Mesenchymal stem cell (in vitro differentiated cells and primary cell): ENCODE data around the gene CDAN1.
"Not testable (repeated sequence)": the region's sequence is repeated elsewhere in the genome, so short reads cannot be mapped to it uniquely, and the experiment has no call there.

ENCODE experiments used
- DNase-seq: peaks from one replicate; pipeline ENCODE4 v3.0.0-alpha.2; 2013
- H2AFZ ChIP-seq: one replicate; pipeline ENCODE4 v1.6.1; 2013; ENCODE audit warnings: low read depth, mild to moderate bottlenecking, control low read depth, inconsistent platforms, low read length, moderate library complexity
- H2AK5ac ChIP-seq: 2 replicates; pipeline ENCODE4 v1.6.1; 2013; ENCODE audit warnings: low read length, moderate library complexity, mild to moderate bottlenecking, inconsistent platforms; ENCODE audit not compliant: severe bottlenecking
- H2BK120ac ChIP-seq: one replicate; pipeline ENCODE4 v1.6.1; 2013; ENCODE audit warnings: low read depth, mild to moderate bottlenecking, inconsistent platforms, low read length, moderate library complexity
- H2BK12ac ChIP-seq, 2 experiments: one replicate each; pipeline ENCODE4 v1.6.1; 2013; ENCODE audit warnings: inconsistent platforms in 2 of 2, low read length in 2 of 2, mild to moderate bottlenecking in 2 of 2, moderate library complexity in 2 of 2, control low read depth in 1 of 2
- H2BK15ac ChIP-seq: one replicate; pipeline ENCODE4 v1.6.1; 2013; ENCODE audit warnings: mild to moderate bottlenecking, low read depth, inconsistent platforms; ENCODE audit not compliant: poor library complexity, severe bottlenecking
- H2BK5ac ChIP-seq: 2 replicates; pipeline ENCODE4 v1.6.1; 2013; ENCODE audit warnings: low read depth, mild to moderate bottlenecking, low read length, control low read depth, inconsistent platforms; ENCODE audit not compliant: poor library complexity, severe bottlenecking
- H3K14ac ChIP-seq, 2 experiments: one replicate each; pipeline ENCODE4 v1.6.1; 2013; ENCODE audit warnings: inconsistent platforms in 2 of 2, low read length in 2 of 2, control low read depth in 1 of 2, mild to moderate bottlenecking in 1 of 2, moderate library complexity in 1 of 2
- H3K18ac ChIP-seq, 2 experiments: one replicate each; pipeline ENCODE4 v1.6.1; 2013; ENCODE audit warnings: inconsistent platforms in 2 of 2, low read length in 2 of 2, control low read depth in 1 of 2, low read depth in 1 of 2, mild to moderate bottlenecking in 1 of 2
- H3K23ac ChIP-seq, 2 experiments: one replicate each; pipeline ENCODE4 v1.6.1; 2013; ENCODE audit warnings: inconsistent platforms in 2 of 2, low read length in 2 of 2, mild to moderate bottlenecking in 2 of 2, moderate library complexity in 2 of 2, control low read depth in 1 of 2
- H3K27ac ChIP-seq: 2 replicates; pipeline ENCODE4 v1.5.1; 2013; ENCODE audit warnings: mild to moderate bottlenecking, moderate library complexity, low read length, control low read depth, inconsistent platforms; ENCODE audit not compliant: poor library complexity, severe bottlenecking
- H3K27me3 ChIP-seq, 2 experiments: 2 replicates each; pipeline versions ENCODE4 v1.6.1 to v1.7.0; 2013; ENCODE audit warnings: low read length in 2 of 2, mild to moderate bottlenecking in 2 of 2, moderate library complexity in 2 of 2, control low read depth in 1 of 2, inconsistent platforms in 1 of 2; ENCODE audit not compliant: control insufficient read depth in 1 of 2, insufficient read depth in 1 of 2
- H3K36me3 ChIP-seq, 2 experiments: 2 replicates each; pipeline versions ENCODE4 v1.6.1 to v1.7.0; 2013; ENCODE audit warnings: low read length in 2 of 2, control low read depth in 1 of 2, inconsistent platforms in 1 of 2, low read depth in 1 of 2, mild to moderate bottlenecking in 1 of 2; ENCODE audit not compliant: insufficient read depth in 2 of 2, control insufficient read depth in 1 of 2
- H3K4ac ChIP-seq, 2 experiments: one replicate each; pipeline ENCODE4 v1.6.1; 2013; ENCODE audit warnings: inconsistent platforms in 2 of 2, low read length in 2 of 2, mild to moderate bottlenecking in 2 of 2, moderate library complexity in 2 of 2, control low read depth in 1 of 2, low read depth in 1 of 2
- H3K4me1 ChIP-seq: 2 replicates; pipeline ENCODE4 v1.6.1; 2013; ENCODE audit warnings: low read depth, low read length, control low read depth; ENCODE audit not compliant: control insufficient read depth, insufficient read depth
- H3K4me2 ChIP-seq: 2 replicates; pipeline ENCODE4 v1.6.1; 2013; ENCODE audit warnings: low read length, mild to moderate bottlenecking, inconsistent platforms; ENCODE audit not compliant: poor library complexity, severe bottlenecking
- H3K4me3 ChIP-seq, 2 experiments: 2 replicates each; pipeline versions ENCODE4 v1.5.1 to v1.7.0; 2013; ENCODE audit warnings: low read length in 2 of 2, mild to moderate bottlenecking in 2 of 2, control low read depth in 1 of 2, low read depth in 1 of 2; ENCODE audit not compliant: insufficient read depth in 1 of 2
- H3K79me1 ChIP-seq: replicated peaks from 2 replicates; pipeline ENCODE4 v1.6.1; 2013; ENCODE audit warnings: mild to moderate bottlenecking, control low read depth, low read length, inconsistent platforms; ENCODE audit not compliant: poor library complexity, severe bottlenecking
- H3K9ac ChIP-seq: 2 replicates; pipeline ENCODE4 v1.7.0; 2013; ENCODE audit warnings: mild to moderate bottlenecking, low read length, moderate library complexity
- H3K9me3 ChIP-seq: 2 replicates; pipeline ENCODE4 v1.7.0; 2013; ENCODE audit warnings: mild to moderate bottlenecking, low read length; ENCODE audit not compliant: control insufficient read depth
- H4K8ac ChIP-seq: one replicate; pipeline ENCODE4 v1.6.1; 2013; ENCODE audit warnings: inconsistent platforms, mild to moderate bottlenecking, low read length, moderate library complexity
- H4K91ac ChIP-seq: one replicate; pipeline ENCODE4 v1.6.1; 2013; ENCODE audit warnings: mild to moderate bottlenecking, low read length, inconsistent platforms
- whole genome bisulfite sequencing: methylation state at CpG from one replicate; pipeline ENCODE4 v1.1.7; 2013; ENCODE audit warnings: mixed read lengths; 5-methylcytosine and 5-hydroxymethylcytosine counted together

CDAN1 gene

GRCh38 chr15:42775416-42775815, 38.5 kb upstream of the CDAN1 start:
- H3K4ac ChIP-seq, result no peak overlapping the region
- no peaks in the 10 kb centered on the region for H3K9me3 ChIP-seq
- no peak overlapping the region for H2AK5ac ChIP-seq
- peaks cover 10% of the 10 kb centered on the region for H3K79me1 ChIP-seq
- no peaks in the 10 kb centered on the region for H3K27me3 ChIP-seq
- no peak overlapping the region for H4K91ac ChIP-seq
- DNase-seq, result no peak
- H2BK120ac ChIP-seq, result no peak overlapping the region
- peaks cover 7 to 23% of the 10 kb centered on the region in 2 experiments for H3K36me3 ChIP-seq
- H3K14ac ChIP-seq, result no peak overlapping the region
- H3K9ac ChIP-seq, result no peak overlapping the region
- no peak overlapping the region for H2AFZ ChIP-seq
- H2BK15ac ChIP-seq, result no peak overlapping the region
- H2BK5ac ChIP-seq, result no peak overlapping the region
- no peak overlapping the region for H3K23ac ChIP-seq
- H3K18ac ChIP-seq, result no peak overlapping the region
- no peak overlapping the region for H3K4me2 ChIP-seq
- no peak overlapping the region for H2BK12ac ChIP-seq
- H4K8ac ChIP-seq, result no peak overlapping the region
- H3K4me3 ChIP-seq, result no peak overlapping the region
- H3K4me1 ChIP-seq, result no peaks in the 10 kb centered on the region
- 94% methylated on average over 2 of the region's 2 CpGs for WGBS
- no peak overlapping the region for H3K27ac ChIP-seq

GRCh38 chr15:42772901-42773300, 36.0 kb upstream of the CDAN1 start:
- DNase-seq, result no peak
- Histone ChIP-seq H2BK15ac (no peak overlapping the region), H3K27me3 (no peaks in the 10 kb centered on the region), H3K18ac (no peak overlapping the region), H3K36me3 (peaks cover 7 to 23% of the 10 kb centered on the region in 2 experiments), H3K27ac (no peak overlapping the region), H3K79me1 (peaks cover 9% of the 10 kb centered on the region), H3K4me2 (no peak overlapping the region), H3K23ac (no peak overlapping the region), H3K9ac (no peak overlapping the region), H2BK12ac (no peak overlapping the region), H4K8ac (no peak overlapping the region), H2AK5ac (no peak overlapping the region), H2BK120ac (no peak overlapping the region), H3K4ac (no peak overlapping the region), H2BK5ac (no peak overlapping the region), H2AFZ (no peak overlapping the region), H3K9me3 (no peaks in the 10 kb centered on the region), H3K14ac (no peak overlapping the region), H3K4me1 (no peaks in the 10 kb centered on the region), H3K4me3 (no peak overlapping the region), H4K91ac (no peak overlapping the region)
- WGBS, result 80% methylated on average over 2 of the region's 2 CpGs

DNA sequence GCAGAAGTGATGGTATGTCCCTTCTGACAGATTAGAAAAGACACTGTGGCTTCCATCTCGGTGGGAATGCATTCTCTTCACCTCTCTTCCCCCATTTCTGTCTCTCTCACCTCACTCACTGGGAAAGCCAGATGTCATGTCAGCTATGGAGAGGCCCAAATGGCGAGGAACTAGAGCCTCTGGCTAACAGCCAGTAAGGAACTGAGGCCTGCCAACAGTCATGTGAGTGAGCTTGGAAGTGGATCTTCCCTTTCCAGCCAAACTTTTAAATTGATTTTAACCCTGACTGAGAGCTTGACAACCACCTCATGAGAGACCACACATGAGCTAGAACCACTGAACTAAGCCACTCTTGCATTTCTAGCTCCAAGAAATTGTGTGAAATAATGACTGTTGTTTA, 35.2 kb upstream of the CDAN1 start:
- Histone ChIP-seq H3K4me2 (no peak overlapping the region), H3K14ac (no peak overlapping the region), H3K79me1 (peaks cover 9% of the 10 kb centered on the region), H2BK120ac (no peak overlapping the region), H2BK15ac (no peak overlapping the region), H3K4me3 (no peak overlapping the region), H3K23ac (no peak overlapping the region), H2BK12ac (no peak overlapping the region), H2BK5ac (no peak overlapping the region), H3K18ac (no peak overlapping the region), H3K27ac (no peak overlapping the region), H3K9me3 (no peaks in the 10 kb centered on the region), H3K27me3 (no peaks in the 10 kb centered on the region), H4K8ac (no peak overlapping the region), H3K9ac (no peak overlapping the region), H4K91ac (no peak overlapping the region), H2AFZ (no peak overlapping the region), H2AK5ac (no peak overlapping the region), H3K4me1 (no peaks in the 10 kb centered on the region), H3K36me3 (peaks cover 7 to 23% of the 10 kb centered on the region in 2 experiments), H3K4ac (no peak overlapping the region)
- no peak for DNase-seq
- WGBS, result 67% methylated on average over 2 of the region's 2 CpGs

GRCh38 chr15:42766109-42766508, 29.2 kb upstream of the CDAN1 start:
- not testable (repeated sequence) for H3K14ac ChIP-seq, H2AFZ ChIP-seq, H2BK120ac ChIP-seq, H3K4me3 ChIP-seq, H3K4me1 ChIP-seq, H2BK5ac ChIP-seq, H3K4me2 ChIP-seq, H2AK5ac ChIP-seq, H4K91ac ChIP-seq, H3K36me3 ChIP-seq, H3K18ac ChIP-seq, H3K27me3 ChIP-seq, DNase-seq, H3K27ac ChIP-seq, H3K23ac ChIP-seq, H3K4ac ChIP-seq, H3K9me3 ChIP-seq, H3K9ac ChIP-seq, H4K8ac ChIP-seq, H2BK12ac ChIP-seq, H2BK15ac ChIP-seq, H3K79me1 ChIP-seq
- WGBS, result 88% methylated on average over 1 of the region's 4 CpGs
